ENCODE results near the gene MIOX.

The MIOX gene

DNA sequence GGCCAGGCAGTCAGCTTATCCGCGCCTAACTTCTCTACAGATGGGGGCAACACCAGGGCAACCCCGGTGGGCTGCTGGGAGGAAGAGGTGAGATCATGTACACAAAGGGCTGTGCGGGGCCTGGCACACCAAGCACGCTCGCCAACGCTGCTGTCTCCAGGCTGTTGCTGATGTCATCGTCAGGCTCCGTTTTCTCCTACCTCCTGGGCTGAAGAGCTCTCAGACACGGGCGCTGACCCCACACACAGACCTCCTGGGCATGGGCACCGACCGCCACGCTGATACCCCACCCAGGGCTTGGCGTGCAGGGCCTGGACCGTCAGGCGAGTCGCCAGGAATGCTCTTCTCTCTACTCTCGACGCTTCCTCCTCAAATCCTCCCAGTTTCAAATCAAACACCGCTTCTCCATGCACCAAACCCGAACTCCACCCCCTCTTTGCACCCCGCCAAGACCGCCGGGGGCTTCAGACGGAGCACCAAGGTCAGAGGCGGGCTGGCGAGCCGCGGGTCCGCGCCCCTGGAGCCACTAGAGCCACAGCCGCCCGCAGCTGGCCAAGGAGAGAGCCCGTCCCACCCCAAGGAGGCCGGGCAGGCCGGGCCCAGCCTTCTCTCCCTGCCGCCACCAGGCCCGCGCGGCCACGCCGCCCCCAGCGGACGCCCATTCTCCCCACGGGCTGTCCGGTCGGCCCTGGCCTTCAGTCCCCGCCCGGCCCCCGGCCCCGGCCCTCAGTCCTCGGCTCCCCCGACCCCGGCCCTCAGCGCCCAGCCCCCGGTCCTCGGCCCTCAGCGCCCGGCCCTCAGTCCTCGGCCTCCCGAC is 12.6 kb upstream of the MIOX start:
- DNase-seq, result no peak

DNA sequence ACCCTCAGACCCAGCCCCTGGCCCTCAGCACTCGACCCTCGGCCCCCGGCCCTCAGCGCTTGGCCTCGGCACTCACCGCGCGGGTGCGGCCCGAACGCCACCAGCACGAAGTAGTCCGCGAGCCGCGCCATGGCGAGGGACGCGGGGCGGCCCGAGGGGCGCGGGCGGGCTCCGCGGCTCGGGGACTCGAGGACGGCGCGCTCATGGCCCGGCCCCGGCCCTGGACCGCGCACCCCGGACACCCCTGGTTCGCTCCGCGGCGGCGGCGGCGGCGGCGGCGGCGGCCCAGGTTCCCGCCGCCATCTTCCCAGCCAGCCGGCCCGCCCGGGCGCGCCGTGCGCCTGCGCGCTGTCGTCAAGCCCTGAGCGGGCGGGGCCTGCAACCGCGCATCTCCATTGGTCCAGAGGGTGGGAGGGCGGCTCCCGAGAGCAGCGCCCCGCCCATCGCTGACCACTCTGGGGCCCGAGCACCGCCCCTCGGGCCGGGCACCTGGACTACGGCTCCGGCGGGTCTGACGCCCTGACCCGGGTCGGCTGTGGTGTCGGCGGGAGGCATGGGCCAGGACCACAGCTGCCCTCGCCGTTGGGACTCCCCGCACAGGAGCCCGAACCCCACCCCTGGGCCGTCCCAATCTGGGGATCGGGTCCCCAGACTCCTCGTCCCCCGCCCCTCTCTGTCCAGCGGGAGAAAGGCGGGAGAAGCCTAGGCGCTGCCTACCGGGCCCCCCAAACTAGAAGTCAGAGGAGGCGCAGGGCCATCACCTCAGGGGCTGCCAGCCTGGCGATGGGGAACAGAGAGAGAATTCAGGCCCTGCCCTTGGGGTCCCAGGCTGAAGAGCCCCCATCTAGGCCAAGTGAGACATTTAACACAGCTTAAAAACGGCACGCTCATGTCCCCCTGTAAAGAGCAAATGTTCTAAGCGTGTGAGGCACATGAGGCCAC is 11.7 kb upstream of the MIOX start, which contains the start of gene SBF1:
TSS of gene SBF1 (minus strand) at position 326 of the 942 bp plus-strand sequence. CDS start at position 131, 195 bp downstream.
- peak; percentile 84 to 87 for DNase-seq

DNA sequence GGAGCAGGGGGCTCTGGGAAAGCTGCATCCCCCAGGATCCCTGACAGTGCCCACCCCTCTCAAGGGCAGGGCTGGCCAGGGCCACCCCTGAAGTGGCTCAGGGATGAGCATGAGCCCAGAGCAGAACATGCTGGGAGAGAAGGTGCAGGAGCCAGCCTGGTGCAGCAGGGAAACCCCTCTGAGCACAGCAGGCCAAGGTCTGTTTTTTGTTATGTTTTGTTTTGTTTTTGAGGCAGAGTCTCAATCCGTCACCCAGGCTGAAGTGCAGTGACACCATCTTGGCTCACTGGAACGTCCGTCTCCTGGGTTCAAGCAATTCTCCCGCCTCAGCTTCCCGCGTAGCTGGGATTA is 11.0 kb upstream of the MIOX start:
- DNase-seq, result no peak

DNA sequence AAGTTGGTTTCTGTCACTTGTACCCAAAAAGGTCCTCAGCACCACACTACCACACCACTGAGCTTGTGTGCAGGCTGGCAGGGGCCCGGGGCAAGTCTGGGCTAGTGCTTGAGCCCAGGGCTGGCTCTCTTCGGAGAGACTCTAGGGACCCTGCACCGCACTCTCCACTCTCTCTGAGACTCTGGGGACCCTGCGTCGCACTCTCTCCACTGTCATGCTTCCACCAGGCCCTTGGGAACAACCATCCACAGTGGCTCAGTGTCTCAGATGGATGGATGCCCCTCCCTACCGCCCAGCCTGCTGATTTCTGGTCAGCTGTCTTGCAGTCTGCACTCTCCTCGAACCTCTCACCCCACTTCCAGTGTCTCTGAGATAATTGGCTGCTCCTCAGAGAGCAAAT is 9.8 kb upstream of the MIOX start:
- DNase-seq, result no peak

DNA sequence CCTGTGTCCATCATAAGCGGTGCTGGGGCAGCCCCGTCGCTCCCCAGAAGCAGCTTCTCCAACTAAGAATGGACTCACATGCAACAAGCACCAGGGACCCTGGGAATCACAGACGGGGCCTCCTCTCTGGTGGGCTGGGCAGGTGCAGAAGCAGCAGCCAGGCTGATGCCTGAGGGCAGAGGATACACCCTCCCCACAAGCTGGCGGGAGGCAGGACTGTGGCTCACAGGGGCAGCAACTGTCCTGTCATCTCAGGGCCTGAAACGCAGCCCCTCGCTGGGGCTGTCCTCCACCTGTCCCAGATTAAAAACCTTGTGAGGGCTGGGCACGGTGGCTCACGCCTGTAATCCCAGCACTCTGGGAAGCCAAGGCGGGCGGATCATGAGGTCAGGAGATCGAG is 8.7 kb upstream of the MIOX start:
- DNase-seq, result no peak

DNA sequence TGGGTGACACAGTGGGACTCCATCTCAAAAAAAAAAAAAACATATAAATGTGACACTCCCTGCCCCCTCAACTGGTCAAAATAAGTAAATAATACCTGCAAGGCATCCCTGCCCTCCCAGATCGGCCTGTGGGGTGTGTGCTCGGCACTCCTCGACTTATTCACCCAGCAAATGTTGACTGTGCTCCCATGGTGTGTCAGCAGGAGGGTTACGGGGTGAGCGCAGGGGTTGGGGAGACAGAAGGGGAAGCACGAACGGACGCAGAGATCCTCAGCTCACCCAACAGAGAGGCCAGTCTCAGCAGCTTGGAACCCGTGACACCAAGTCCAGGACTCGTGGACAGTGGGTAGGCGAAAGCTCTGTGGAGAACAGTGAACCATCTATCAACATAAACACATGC is 6.9 kb upstream of the MIOX start:
- no peak for DNase-seq

DNA sequence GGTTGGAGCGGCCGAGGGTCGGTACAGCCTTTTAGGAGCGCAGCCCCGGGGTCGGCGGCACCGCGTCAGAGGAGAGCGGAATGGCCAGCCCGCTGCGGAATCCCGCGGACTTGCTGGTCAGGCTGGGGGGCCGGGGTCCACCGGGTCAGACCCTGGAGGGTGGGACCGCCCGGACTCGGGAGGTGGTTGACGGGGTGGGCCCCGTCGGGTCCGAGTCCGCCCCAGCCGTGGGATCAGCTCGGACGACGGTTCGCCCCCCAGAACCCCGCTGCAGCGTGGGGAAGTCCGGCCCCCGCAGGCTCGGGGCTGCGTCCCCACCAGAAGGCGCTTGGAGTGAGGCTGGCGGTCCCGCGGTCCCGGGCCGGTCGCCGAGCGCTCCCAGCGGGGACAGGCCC is 5.6 kb upstream of the MIOX start:
- DNase-seq, result no peak

DNA sequence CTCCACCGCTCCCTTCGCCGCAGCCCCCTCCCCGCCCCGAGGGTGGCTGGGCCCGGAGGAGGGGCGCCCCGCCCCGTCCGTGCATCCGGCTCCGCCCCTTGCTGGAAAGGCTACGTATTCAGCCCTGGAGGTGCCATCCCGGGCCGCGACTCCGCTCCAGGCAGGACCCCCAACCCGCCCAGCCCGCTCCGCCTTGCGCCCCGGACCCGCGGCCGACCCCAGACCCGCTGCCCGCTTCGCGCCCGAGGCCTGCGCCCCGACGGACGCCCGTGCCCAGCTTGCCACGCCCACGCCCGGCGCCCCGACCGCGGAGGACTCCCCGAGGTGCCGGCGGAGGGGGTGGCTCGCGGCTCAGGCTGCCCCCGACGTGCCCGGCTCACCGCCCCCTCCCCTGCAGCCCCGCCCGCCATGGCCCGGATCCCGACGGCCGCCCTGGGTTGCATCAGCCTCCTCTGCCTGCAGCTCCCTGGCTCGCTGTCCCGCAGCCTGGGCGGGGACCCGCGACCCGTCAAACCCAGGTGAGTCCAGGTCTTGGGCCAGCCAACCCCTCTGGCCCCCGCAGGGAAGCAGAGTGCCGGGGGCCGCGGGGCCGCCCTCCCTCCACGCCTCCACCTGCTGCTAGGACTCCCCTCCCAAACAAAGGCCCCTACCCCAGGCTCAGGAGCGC is 5.1 kb upstream of the MIOX start, which contains the start of gene ADM2:
TSS of gene ADM2 (plus strand) at position 104 of the 667 bp plus-strand sequence. CDS start at position 409, 305 bp downstream.
- DNase-seq, result peak; percentile 64 to 65

DNA sequence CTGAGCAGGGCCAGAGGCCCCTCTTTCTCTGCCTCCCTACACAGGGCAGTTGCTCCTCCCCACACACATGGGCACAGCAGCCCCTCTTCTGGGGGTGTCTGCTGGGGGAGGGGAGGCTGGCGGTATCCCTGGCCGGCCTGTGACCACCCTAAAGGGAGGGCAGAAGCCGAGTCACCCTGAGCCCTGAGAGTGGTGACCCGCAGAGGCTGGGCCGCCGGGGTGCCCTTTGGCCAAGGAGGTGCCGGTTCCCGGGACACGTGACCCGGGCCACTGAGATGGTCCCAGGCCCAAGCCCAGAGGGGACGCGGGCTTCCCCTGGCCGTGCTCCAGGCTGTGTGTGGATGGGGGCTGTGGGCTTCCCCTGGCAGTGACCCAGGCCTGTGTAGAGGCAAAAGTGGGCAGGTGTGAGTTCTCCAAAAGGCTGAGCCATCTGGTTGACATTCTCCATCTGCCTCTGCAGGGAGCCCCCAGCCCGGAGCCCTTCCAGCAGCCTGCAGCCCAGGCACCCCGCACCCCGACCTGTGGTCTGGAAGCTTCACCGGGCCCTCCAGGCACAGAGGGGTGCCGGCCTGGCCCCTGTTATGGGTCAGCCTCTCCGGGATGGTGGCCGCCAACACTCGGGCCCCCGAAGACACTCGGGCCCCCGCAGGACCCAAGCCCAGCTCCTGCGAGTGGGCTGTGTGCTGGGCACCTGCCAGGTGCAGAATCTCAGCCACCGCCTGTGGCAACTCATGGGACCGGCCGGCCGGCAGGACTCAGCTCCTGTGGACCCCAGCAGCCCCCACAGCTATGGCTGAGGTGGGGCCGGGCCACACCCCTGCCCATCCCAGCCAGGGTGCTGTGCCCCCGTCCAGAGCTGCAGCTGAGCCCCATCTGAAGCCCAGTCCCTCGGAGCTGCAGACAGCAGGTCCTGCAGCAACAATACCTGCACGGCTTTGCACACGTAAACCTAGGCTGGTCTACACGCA is 4.3 kb upstream of the MIOX start:
- no peak for DNase-seq

DNA sequence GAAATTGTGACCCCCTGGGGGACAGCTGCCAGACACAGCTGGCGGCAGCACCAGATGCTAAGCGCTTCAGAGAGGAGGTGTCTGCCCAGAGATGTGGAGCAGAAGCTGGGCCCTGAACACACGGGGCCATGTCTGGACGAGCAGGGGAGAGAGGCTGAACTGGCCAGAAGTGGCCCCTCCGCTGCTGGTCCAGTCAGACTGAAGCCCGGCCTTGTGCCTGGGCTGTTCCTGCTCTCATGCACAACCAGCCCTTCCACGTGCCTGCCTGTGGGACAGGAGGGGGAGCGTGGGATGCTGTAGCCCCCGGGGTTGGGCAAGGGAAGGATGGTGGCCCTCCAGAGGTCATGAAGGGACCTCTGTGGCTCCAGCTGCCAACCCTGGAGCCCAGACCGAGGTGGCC is 3.6 kb upstream of the MIOX start:
- no peak for DNase-seq

DNA sequence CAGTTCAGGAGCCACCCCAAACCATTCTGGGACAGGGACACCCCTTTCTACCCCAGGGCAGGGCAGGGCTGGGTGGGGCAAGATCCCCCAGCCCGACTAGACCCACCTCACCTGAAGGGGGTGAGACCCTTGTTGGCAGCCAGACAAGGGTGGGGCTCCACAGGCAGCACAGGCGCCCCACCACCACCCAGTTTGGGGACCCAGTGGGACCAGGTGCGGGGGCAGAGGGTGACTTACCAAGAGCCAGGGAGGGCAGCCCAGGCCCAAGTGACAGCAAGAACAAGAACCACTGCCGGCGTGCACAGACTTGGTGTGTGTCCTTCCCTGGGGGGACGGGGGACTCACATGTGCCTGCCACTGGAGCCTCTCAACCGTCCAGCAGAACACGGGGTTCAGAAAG is 3.1 kb upstream of the MIOX start:
- DNase-seq, result no peak

DNA sequence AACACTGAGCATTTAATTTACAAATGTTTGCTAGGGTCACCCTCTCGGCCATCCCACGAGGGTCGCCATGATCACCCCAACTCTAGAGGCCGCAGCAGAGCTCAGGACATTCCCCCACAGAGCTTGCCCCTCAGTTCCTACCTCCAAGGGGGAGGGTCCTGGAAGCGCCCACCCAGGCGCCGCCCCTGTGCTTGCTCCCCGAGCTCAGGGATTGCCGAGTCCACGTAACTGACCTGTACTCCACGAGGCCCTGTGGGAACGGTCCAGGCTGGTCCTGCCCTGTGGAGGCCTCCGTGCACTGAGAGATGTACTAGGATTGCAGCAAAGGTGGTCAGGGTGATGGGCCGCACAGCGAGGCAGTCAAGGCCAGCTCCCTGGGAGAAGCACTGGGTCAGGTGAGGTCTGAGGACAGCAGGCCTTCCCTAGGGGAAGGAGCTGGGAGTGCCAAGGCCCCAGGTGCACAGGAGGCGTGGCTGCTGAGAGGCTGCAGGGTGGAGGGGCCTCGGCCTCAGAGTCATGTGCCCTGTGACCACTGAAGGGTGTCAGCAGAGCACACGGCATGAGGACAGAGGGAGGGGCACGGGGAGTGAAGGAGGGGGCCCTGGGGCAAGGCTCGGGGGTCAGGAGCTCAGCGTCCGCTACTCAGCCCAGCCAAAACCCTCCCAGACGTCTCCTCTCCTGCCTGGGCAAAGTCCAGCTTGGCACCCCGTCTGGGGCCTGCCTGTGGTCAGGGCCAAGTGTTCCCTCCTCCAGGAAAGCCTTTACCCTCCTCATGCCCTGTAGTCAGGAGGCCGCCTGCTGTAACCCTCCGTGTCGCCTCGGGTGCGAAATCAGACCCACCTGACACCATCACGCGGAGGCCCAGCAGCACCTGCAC is 2.4 kb upstream of the MIOX start:
- no peak for DNase-seq

DNA sequence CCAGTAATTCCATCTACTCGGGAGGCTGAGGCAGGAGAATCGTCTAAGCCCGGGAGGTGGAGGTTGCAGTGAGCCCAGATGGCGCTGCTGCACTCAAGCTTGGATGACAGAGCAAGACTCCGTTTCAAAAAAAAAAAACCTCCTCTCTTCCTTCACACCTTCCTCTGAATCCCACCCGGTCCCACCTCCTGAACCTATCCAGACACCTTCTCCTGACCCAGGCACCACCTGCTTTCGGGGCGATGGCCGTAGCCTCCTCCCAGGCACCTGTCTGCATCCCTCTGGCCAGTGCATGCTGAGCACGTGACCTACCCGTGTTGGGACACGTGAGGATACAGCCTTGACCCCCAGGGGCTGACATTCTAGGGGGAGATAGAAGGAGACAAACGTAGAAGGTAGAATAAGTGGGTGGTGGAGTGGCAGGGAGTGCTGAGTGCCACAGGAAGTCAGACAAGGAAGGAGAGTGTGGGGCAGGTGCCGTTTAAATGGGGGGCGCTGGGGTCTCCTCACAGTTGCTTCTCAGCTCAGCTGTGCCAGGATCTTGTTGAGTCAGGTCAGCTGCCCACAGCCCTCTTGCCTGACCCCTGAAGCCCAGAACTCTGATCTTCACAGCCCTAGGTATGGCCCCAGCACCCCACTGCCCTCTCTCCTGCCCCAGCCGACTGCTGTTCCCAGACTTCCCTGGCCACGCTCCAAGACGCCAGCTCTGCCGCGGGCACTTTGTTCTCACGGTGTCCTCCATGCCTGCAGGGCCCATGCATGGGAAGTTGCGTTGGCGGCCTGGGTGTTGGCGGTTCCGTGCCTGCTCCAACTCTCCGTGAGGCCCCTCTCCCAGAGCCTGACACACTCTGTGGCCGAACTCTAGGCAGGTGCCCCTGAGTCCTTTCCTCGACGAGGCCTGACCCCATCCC is 1.2 kb upstream of the MIOX start:
- no peak for DNase-seq

DNA sequence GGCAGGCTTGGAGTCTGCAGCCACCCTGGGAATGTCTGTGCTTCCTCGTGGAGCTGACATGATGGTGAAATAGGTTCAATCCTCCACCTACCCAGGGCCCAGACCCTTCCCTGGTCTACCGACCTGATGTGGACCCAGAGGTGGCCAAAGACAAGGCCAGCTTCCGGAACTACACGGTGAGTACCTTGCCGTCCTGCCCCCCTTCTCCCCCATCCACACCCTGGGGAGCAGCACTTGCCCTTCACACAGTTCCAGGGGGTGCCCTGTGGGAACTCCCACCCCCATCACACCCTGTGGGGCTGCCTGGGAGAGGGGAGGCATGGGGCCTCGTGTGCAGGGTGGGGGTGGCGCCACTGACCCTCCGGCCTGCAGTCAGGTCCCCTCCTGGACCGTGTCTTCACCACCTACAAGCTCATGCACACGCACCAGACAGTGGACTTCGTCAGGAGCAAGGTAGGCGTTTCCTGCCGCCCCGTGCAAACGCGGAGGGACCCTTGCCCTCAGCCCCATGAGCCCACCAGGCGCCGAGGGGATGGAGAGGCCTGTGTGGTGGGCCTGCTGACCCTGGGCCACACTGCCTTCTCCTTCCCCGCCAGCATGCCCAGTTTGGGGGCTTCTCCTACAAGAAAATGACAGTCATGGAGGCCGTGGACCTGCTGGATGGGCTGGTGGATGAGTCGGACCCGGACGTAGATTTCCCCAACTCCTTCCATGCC is 789 bp downstream of the MIOX start:
- DNase-seq, result no peak

DNA sequence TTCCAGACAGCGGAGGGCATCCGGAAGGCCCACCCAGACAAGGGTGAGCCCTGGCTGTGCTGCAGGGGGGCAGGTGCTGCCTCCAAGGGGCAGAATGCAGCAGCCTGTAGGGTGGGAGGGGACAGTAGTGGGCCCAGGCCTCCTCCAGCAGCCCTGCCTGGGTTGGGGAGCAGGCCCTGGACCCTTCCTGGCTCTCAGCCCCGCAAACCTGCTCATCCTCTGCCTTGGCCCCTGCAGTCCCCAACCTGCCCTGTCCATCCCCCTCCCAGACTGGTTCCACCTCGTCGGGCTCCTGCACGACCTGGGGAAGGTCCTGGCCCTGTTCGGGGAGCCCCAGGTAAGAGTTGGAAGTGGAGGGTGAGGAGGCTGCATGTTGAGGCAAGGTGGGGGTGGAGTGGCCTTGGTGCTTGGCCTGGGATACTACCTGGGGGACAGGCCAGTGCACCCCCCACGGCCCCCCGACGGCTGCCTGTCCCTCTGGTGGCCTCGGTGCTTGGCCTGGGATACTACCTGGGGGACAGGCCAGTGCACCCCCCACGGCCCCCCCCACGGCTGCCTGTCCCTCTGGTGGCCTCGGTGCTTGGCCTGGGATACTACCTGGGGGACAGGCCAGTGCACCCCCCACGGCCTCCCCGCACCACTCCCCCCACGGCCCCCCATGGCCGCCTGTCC is 1.5 kb downstream of the MIOX start:
- DNase-seq, result no peak

DNA sequence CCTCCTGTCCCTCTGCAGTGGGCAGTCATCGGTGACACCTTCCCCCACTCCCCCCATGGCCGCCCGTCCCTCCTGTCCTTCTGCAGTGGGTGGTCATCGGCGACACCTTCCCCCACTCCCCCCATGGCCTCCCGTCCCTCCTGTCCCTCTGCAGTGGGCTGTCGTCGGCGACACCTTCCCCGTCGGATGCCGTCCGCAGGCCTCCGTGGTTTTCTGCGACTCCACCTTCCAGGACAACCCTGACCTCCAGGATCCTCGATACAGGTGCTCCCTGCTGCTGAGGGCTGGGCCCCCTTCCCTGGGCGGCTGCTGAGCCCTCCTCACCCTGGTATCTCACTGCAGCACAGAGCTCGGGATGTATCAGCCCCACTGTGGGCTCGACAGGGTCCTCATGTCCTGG is 2.2 kb downstream of the MIOX start:
- no peak for DNase-seq

DNA sequence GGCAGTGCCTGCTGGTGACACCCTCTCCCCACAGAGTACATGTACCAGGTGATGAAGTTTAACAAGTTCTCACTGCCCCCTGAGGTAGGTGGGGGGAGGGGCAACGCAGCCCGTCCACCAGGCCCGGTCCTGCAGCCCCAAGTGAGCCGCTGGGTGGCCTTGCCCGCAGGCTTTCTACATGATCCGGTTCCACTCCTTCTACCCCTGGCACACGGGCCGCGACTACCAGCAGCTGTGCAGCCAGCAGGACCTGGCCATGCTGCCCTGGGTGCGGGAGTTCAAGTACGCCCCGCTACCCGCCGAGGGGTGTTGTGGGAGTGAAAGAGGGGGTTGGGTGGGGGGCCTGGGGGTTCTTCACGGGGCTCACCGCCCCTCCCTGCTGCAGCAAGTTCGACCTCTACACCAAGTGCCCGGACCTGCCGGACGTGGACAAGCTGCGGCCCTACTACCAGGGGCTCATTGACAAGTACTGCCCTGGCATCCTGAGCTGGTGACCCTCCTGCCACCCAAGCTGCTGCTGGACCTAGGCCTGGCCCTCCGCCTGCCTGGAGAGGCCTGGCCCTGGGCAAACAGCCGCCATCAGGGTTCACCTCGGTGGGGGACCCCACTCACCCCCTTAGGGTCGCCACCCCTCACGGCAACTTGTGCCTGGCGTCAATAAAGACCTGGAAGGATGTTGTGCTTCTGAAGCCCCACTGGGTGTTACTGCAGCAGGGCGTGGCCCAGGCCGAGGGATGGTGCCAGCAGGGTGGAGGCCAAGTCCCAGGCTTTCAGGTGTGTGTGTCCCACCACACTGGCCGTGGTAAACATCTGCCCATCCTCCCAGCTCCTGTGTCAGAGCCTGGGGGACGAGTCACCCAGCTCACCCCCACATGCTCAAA is 2.9 kb downstream of the MIOX start:
- no peak for DNase-seq

Measured in activated CD4-positive, alpha-beta T cell treated with anti-CD3 and anti-CD28 coated beads for 4 hours (primary cell).